NCI-H1092 treated with DMSO at 0.1 percent for 48 hours (cell line): Measurements from ENCODE around the gene PHF23.
A peak's percentile ranks its signal among the peaks of the same experiment; 100 is the strongest.

Experiments used
- DNase-seq: peaks from one replicate; lab custom pipeline; 2025; lab: John Stamatoyannopoulos, UW

Gene PHF23

DNA sequence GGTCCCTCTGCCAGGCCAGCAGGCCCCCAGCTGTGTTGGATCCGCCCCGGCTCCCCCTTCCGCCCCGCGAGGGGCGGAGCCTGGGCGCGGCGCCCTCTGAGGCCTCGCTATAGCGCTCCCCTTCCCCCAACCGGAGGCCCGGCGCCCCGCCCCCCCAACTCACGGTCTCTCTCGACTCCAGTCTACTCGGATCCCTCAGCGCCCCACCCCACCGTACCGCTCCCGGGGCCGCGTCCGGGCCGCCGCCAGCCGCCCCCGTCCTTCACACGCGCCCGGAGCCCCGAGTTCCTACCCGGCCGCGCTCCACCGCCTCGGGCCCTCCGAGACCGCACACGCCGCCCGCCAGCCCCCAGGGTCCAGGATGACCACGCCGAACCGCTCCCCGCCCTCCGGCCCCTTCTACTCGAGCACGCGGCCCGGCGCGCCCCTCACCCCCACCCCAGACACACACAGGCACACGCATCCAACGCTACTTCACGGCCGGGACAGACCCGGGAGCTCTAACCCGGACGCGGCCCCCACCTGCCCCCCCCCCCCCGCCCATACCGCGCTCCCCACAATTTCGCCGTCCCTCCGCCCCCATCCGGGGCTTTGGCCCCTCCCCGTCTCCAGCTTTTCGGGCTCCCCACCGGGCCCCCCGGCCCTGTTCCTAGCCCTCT lies 1.4 kb downstream of the PHF23 start:
- DNase-seq, result peak; percentile 12

GRCh38 chr17:7237266-7237760 lies 1.9 kb downstream of the PHF23 start:
- DNase-seq, result no peak

DNA sequence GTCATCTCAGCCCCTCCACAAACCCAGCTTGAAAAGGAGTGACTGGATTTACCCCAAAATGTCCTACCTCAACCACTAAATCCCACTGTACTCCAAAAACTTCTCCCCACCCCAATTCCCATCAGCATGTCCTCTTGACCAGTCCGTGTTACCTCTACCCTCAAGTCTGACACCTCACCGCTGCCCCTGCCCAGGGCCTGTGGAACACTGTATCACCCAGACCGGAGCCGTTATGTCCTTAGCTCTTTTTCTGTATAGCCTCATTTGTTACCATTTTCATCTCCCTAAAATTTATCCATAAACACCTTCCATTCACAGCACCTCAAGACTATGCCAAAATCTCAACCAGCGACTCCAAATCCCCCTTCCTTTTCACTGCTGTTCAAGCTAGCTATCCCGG lies 2.4 kb downstream of the PHF23 start:
- DNase-seq, result no peak

DNA sequence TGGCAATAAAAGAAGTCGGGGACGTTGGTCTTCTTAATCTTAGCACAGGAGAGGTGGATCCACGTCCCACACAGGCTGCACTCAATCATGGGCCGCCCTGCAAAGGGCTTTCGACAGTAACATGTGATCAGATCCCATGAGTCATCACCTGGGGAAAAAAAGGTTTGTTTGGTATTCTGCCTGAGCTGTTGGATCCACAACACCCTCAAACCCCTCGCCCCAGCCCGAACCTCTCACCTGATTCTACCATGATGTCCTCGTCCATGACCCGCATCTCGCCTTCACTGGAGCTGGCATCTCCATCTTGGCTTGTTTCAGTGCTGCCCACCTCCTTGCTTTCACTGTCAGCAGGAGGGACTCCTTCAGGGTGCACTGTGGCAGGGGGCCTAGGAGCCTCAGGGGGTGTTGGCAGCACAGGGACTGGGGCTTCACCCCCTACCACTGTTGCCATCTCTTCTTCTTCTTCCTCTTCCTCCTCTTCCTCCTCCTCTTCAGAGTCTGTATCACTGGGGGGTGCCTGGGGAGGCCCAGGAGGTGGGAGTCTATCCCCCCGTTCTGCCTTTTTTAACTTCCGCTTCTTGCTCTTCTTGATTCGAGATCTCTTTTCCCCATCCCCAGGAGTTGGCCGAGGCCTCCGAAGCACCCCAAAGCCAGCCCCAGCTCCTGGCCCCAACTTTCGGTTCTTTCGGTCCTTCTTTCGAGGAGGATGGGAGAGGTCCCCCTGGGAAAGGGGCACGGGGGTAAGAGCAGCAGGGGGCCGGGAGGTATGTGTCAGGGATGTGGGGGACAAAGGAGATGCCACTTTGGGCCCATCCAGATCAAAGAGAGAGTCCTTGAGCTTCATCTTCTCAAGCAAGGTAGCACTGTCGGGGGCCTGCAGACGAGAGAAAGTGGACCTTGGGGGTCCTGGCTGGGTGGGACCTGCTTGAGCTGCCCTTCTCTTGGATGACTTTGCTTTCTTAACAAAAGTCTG lies 3.3 kb downstream of the PHF23 start:
- no peak for DNase-seq

GRCh38 chr17:7234083-7234951 lies 4.9 kb downstream of the PHF23 start, which contains the start of gene DVL2:
TSS of gene DVL2 (minus strand) at chr17:7234517. CDS start at chr17:7234262, 255 bp downstream.
- peak; percentile 93 for DNase-seq

- DNase-seq, result no peak
These were observed 5.6 kb downstream of the PHF23 start for GRCh38 chr17:7233701-7234082.

DNA sequence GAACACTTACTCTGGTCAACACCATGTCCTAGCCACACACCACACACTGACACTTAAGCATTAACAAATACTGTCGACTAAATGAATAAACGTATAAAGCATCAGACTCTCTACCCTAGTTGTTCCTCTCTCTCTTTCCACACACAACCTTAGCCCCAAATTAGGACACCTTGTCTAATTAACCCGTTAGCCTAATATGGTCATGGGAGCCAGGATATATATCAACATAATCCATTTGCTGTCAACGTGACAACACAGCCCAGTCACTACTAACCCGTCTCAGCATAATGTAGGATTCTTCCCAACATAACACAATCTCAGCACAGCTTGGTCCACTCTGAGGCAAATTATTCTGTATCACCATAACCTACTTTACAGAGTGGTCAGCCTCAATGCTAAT lies 7.1 kb downstream of the PHF23 start:
- DNase-seq, result no peak

- DNase-seq, result no peak
These were observed 9.8 kb downstream of the PHF23 start for GRCh38 chr17:7229504-7229903.

DNA sequence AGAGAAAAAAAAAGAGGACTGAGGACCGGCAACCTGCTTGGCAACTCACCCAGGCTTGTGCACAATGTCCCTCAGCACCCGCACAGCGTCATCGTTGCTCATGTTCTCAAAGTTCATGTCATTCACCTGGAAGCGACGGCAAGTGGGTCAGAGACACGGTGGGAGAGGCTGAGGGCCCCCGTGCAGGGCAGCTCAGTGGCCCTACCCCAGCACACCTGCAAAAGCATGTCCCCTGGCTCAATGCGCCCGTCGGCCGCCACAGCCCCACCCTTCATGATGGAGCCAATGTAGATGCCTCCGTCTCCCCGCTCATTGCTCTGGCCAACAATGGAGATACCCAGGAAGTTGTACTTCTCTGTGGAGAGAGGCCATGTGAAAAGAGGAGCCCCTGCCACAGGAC lies 10.3 kb downstream of the PHF23 start:
- no peak for DNase-seq

GRCh38 chr17:7226721-7227710 lies 12.2 kb downstream of the PHF23 start:
- no peak for DNase-seq

DNA sequence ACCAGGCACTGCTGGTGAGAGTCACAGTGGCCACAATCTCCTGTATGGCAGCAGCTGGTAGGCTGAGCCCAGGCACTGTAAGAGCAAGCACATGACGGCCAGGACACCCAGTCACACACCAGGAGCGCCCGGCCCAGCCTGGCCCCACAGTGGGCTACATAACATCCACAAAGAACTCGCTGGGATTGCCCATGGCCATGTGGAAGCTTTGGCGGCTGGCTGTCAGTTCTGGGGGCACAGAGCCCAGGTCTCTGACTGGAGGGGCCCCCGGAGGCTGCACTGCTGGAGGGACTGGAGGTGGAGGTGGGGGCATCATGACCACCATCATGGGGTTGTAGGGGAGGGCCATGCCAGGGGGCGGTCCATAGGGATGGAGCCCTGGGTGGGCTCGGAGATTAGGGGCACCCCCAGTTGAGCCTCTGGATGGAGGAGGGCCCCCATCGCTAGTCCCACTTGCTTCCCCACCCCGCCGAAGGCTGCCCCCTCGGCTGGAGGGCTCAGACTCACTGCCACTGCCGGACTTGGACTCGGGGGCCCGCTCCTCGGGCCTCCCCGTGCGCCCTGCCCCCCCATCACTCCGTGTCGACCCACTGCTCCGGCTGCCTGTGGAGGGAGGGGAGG lies 13.4 kb downstream of the PHF23 start:
- DNase-seq, result no peak

DNA sequence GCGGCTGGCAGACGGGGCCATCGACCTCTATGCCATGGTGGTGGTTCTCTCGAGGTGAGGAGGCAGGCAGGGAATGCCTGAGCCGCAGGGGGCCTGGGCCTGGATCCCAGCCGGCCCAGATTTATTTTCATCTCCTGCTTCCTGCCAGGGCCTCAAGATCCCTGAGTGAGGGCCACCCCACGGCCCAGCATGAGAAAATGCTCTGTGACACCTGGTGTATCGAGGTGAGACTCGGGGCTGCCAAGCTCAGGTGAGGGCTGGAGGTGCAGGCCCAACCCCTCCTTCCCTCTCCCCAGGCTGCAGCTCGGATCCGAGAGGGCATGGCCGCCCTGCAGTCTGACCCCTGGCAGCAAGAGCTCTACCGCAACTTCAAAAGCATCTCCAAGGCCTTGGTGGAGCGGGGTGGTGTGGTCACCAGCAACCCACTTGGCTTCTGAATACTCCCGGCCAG lies 14.6 kb downstream of the PHF23 start:
- DNase-seq, result no peak

GRCh38 chr17:7224110-7224509 lies 15.1 kb downstream of the PHF23 start:
- no peak for DNase-seq

DNA sequence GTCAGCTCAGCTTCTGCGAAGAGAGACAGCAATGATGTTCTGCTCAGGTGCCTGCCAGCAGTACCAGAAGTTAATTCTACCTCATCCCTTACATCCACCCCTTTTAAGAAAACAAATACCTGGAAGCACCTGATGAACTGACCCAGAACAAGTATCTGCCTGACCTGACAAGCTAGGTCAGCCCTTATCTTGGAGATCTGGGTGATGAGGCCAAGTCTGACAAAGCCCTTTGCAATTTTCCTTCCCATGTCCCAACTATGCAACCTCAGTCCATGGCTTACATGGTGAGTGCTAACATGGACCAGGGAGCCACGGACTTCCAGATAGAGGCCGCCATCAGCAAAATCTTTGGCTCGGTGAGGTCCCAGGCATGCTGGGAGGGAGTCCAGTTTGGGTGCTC lies 15.9 kb downstream of the PHF23 start:
- DNase-seq, result no peak

DNA sequence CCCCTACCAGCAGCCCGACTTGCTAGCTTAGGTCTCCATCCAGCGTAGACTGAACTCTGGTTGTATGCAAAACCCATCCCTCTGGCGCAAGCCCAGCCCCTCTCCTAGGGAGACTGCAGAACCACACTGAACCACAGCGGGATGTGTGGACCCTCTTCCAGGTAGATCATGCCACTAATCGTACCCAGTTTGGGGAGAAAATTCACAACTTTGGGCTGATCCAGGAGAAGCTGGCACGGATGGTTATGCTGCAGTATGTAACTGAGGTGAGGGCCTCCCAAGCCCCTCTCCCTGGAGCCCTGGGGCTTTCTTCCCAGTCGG lies 16.3 kb downstream of the PHF23 start:
- DNase-seq, result no peak

GRCh38 chr17:7222093-7222971 lies 16.9 kb downstream of the PHF23 start:
- no peak for DNase-seq

GRCh38 chr17:7221278-7222092 lies 17.8 kb downstream of the PHF23 start:
- no peak for DNase-seq

- DNase-seq, result peak; percentile 29
These were observed 18.5 kb downstream of the PHF23 start for GRCh38 chr17:7220593-7221277.
